GM18502 (cell line): ENCODE results near the gene CSAD.
A peak's percentile ranks its signal among the peaks of the same experiment; 100 is the strongest.

Experiments used
- ATAC-seq: cut with Tn5 transposase; IDR thresholded peaks from one replicate; pipeline ENCODE4 v1.9.1; 2021; ENCODE audit warnings: mild to moderate bottlenecking; ENCODE audit not compliant: unreplicated experiment, poor library complexity

Gene CSAD

GRCh38 chr12:53180220-53180930 is at the start of gene CSAD, which contains the start of gene ZNF740:
Gene CSAD (minus strand): TSS chr12:53180925. CDS start chr12:53173470, 7,455 bp downstream.
Gene ZNF740 (plus strand): TSS chr12:53180722. CDS start chr12:53181984, 1,262 bp downstream.
- ATAC-seq = peak; percentile 92

- ATAC-seq = no peak
Measured at GRCh38 chr12:53230108-53230845, 49.6 kb upstream of the CSAD start.

DNA sequence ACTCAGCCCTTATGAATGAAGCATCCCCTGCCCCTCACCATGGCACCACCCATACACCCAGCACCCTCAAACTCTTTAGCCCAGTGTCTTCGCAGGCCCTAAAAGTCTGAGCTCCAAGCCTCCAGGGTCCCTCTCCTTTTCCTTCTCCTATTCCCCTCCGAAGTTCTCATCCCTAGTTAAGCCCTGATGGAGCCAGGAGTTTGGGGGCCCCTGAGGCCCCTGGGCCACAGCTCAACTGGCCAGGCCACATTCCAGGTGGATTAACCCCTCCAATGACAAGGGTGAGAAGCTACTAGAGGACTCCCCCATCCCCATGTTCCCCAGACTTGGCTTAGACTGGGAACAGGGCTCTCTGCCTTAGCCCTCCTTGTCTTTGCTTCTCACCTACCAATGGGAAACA is 48.7 kb upstream of the CSAD start:
- ATAC-seq = no peak

- ATAC-seq = no peak
Measured at GRCh38 chr12:53227836-53228235, 47.1 kb upstream of the CSAD start.

GRCh38 chr12:53227341-53227740 is 46.6 kb upstream of the CSAD start:
- no peak for ATAC-seq

GRCh38 chr12:53226815-53227214 is 46.1 kb upstream of the CSAD start:
- ATAC-seq = no peak

DNA sequence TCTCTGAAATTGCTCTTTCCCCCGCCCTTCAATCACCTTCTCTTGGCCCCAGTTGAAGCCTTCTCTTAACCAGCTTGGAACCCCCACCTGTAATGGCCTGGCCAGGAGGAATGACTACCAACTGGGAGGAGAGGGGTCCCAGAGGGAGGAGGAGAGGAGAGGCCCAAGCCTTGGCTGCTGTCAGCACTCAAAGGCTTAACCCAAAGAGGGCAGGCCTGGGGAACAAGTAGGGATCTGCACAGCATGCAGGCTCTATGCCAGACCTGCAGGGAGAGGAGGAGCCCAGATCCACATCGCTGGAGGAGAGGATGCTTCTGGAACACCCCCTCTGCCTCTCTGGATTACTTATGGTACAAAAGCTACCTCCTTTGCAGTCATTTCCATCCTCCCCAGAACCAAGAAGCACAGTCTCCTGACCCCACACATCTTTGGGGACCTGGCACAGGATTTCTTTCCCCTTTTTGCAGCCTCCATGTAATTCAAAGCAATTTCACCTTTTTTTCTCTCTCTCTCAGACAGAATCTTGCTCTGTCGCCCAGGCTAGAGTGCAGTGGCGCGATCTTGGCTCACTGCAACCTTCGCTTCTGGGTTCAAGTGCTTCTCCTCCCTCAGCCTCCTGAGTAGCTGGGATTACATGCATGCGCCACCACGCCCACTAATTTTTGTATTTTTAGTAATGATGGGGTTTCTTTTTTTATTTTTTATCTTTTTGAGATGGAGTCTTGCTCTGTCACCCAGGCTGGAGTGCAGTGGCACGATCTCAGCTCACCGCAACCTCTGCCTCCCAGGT is 45.1 kb upstream of the CSAD start:
- no peak for ATAC-seq

- ATAC-seq = no peak
Measured at GRCh38 chr12:53224897-53225634, 44.3 kb upstream of the CSAD start.

- no peak for ATAC-seq
Measured at GRCh38 chr12:53224061-53224896, 43.6 kb upstream of the CSAD start.

- no peak for ATAC-seq
Measured at GRCh38 chr12:53223389-53224060, 42.8 kb upstream of the CSAD start.

GRCh38 chr12:53222806-53223261 is 42.1 kb upstream of the CSAD start:
- no peak for ATAC-seq

- ATAC-seq = no peak
Measured at GRCh38 chr12:53222170-53222721, 41.5 kb upstream of the CSAD start.

- ATAC-seq = peak; percentile 33
Measured at GRCh38 chr12:53221203-53222080, 40.7 kb upstream of the CSAD start.

DNA sequence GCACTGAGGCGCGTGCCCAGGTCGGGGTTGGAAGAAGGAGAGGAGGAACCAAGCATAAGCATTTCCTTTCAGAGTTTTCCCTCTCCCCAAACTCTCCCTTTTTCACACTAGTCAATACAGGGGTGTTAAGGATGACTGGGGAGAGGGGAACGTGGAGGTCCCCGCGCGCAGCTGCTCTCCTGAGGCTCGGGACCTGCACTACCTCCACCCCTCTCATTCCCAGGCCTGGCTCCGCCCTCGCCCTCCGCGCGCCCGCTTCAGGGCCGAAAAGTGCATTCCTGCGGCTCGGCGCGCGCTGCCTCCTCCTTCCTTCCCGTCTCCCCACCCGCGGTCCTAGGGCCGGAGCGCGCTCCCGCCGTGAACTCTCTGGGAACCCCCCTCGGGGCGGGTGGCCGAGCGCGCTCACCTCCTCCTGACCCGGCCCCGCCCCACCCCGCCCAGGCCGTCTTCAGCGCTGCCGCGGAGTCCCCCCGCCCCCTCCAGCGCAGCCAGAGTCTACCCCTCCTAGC is 40.0 kb upstream of the CSAD start:
- ATAC-seq = peak; percentile 60

- peak; percentile 41 for ATAC-seq
Measured at GRCh38 chr12:53219956-53220693, 39.4 kb upstream of the CSAD start.

DNA sequence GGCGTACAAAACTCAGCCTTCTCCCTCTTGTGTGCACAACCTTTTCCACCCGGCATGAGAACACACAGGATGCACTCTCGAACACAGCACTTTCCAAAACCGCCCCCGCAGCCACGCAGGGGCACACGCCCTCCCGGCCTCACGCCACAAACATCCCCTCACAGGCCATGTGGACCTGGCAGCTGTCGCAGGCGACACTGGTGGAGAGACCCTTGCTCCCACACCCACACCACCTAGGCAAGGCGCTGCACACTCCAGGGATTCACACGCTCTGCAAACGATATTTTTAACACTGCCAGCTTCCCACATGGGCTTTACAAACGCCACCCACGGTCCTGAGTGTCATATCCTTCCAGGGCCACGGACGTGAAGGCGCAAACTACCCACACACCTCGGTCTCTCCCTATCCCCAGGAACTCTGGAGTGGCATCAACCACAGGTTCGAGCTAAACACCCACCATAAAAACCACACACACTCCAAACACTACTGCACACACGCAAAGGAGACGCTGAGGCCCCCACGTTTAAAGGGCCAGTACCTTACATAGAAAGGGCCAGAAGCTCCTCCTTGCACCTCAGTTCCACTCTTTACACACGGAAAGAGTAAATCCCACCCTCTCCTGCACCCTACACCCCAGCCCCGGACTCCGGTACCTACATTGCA is 38.7 kb upstream of the CSAD start:
- peak; percentile 6 for ATAC-seq
